SIG-M5 treated with dmso at 0.1 percent for 504 hours (cell line): ENCODE measurements around the gene MRPL49.
A peak's percentile ranks its signal among the peaks of the same experiment; 100 is the strongest.
"Not testable (repeated sequence)": the region's sequence is repeated elsewhere in the genome, so short reads cannot be mapped to it uniquely, and the experiment has no call there.

ENCODE experiments used
- DNase-seq: peaks from one replicate; lab custom pipeline; 2025; ENCODE audit not compliant: unreplicated experiment; lab: John Stamatoyannopoulos, UW

MRPL49 gene

DNA sequence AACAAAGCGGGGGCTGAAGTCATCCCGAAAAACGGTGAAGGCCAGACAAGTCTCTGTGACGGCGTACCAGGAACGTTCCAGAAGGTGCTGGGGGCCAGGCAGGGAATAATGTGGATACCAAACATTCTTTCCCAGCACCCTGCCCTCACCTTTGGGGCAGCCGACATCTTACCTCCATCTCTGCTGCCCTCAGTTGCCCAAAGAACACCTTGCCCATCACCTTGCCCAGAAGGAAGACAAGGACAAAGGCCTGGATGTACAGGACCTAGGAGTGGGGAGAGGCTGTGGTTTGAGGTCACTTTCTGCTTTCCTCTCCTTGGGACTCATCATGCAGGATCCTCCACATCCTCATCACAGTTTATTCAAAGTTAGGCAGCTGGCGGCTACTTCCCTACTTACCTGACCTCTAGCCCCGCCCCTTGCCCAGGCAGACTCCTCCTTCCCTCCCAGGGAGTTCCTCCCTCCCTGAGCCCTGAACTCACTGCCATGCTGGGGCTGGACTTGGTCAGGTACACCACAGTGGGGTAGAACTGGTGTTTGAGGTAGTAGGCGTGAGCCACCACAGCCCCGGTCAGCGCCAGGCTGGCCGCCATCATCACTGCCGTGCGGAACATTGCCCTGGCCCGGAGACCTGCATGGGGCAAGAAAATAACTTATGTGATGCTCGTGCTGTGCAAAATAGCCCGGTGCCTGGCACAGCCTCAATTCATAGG, 11.0 kb downstream of the MRPL49 start:
- peak; percentile 75 for DNase-seq

DNA sequence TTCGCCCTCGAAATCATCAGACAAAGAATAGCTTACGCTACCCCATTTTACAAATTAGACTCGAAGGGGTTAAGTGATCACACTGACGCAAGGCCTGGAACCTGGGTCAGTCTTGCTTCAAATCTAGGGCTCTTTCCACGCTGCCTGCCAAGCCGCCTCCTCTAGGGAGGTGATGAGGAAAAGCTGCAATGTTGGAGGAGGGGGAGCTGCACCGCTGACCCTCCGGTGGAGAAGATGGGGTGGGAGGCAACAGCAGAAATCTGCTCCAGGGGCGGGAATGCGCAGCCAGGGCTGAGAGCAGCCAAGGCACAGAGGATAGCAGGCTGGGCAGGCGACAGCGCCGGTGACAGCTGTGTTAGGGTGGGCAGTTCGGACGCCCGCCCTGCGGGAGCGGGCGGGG, 11.6 kb downstream of the MRPL49 start:
- no peak for DNase-seq

DNA sequence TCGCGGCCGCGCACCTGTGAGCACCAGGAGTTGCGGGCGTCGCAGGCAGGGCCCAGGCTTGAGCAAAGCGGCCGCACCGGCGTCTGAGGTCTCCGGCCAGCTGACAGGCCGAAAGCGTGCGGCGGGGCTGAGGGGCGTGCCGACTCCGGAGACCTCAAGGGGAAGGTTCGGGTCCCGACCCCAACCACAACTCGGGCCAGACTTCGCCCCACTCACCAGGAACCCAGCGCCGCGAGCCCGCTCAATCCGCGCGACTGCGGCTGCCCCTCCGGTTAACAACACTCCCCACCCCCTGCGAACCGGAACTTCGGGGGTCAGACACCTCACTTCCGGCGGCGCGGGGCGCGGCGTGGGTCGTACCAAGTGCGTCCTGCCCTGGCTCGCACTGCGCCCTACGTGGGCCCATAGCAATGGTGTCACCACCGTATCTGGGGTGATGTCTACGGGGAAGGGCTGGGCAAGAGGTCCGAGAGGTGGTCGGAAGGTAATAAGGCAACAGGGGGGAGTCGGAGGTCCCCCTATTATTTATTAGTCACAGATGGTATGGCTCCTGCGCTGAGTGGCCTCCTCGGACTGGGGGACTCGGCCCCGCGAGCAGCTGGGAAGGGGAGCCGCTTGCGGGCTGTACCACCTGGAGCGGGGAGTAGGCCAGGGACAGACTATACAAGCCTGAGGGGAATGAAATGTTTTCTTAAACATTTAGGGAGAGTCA, 12.3 kb downstream of the MRPL49 start, which contains the start of gene SYVN1:
Gene SYVN1 (minus strand): TSS at position 280 of the 712 bp plus-strand sequence. CDS start 918 bp downstream, outside the sequence.
- peak; percentile 89 for DNase-seq

DNA sequence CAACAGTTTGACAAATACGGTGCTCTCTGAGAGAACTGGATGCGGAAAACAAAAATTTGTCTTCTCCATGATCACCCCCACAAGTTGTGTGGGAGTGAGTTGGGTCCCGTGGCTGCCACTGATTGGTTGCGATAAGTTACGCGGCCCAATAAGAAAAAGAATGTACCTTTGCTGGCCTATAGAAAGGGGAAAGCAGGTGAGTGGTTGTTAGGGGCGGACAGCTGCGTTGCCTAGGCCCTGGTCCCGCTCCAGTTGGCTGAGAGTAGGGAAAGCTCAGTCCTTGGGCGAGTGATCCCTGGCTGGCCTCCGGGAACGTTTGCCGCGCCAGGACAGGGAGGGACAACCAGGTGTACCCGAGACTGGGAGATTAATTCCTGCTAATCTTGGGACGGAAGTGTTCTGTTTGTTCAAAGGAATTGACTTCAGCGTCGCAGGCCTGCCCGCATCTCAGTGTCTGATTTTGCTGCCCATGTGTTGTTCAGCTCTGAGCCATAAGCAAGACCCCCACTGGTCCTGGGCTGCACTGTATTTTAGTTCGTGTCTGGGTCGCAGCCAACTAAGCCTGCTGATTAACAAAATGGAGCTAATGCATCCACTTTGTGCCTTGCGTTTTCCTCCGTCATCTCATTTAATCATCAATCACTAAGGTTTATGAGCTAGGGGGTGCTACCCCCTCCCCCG, 13.0 kb downstream of the MRPL49 start:
- DNase-seq: peak; percentile 98

DNA sequence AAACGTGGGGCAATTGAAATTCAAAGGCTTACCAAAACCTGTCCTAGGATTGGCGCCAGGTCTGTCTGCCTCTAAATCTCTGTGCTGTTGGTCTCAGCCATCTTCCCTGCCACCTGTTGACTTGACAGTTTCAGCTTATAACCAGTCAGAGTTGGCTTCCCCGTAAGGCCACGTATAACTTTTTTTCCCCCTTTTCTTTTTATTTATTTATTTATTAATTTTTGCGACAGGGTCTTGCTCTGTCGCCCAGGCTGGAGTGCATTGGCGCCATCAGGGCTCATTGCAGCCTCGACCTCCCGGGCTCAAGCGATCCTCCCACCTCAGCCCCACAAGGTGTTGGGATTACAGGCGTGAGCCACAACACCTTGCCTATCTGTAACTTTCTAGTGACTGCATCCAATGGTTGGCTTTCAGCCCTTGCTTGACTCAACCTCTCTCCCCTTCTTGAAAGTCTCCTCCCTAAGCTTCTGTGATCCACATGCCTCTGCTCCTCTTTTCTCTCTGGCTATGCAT, 13.6 kb downstream of the MRPL49 start:
- DNase-seq: no peak

DNA sequence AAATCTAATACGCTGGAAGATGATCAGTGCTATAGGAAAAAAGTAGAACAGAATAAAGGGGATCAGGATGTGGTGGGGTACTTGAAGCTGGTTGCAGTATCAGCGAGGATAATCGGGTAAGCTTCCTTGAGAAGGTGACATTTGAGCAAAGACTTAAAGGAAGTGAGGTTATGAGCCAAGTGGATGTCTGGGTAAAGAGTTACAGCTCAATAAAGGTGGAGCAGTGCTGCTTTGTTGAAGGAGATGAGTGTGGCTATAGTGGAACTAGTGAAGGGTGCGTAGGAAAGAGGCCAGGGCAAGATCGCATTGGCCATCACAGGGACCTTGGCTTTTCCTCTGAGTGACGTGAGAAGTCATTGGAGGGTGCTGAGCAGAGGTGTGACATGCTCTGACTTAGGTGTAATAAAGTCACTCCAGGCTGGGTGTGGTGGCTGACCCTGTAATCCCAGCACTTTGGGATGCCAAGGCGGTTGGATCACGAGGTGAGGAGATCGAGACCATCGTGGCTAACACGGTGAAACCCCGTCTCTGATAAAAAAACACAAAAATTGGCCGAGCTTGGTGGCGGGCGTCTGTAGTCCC, 14.5 kb downstream of the MRPL49 start:
- no peak for DNase-seq

DNA sequence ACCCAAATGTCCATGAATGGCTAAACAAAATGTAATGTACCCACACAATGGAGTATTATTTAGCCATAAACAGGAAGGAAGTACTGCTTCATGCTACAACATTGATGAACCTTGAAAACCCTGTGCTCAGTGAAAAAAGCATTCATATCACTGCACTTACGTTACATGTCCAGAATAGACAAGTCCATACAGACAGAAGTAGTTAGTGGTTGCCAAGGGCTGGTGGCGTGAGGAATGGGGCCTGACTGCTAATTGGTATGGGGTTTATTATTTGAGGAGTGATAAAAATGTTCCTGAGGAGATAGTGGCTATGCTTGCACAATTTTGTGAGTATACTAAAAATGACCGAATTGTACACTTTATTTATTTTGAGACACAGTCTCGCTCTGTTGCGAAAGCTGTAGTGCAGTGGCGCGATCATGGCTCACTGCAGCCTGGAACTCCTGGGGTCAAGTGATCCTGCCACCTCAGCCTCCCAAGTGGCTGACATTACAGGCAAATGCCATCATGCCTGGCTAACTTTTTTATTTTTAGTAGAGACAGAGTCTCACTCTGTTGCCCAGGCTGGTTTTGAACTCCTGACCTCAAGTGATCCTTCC, 19.9 kb downstream of the MRPL49 start:
- no peak for DNase-seq

DNA sequence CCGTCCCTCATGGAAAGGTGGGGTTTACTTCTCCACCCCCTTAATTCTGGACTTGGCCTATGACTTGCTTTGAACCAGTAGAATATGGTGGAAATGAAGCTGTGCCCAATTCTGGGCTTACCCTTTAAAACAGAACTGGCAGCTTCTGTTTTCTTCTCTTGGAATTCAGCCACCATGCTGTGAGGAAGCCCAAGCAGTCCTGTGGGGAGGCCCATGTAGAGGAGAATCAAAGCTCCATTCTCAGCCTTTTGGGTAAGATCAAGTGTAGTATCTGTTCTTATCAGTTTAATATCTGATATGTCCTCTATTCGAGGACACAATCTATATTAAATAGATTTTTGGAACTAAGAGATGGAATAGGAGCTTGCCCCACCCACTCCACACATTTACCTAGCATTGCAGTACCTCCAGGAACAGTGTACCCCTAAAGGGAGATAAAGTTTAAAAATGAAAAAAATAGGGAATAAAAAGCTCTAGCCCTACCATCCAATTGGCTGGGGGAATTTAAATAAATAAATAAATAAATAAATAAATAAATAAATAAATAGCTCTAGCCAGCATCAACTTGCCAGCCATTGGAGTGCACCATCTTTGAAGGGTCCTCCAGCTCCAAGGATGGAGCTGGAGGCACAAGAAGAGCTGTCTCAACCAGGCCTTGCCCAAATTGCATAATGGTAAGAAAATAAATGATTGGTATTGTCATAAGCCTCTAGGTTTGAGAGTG, 25.4 kb downstream of the MRPL49 start:
- no peak for DNase-seq

DNA sequence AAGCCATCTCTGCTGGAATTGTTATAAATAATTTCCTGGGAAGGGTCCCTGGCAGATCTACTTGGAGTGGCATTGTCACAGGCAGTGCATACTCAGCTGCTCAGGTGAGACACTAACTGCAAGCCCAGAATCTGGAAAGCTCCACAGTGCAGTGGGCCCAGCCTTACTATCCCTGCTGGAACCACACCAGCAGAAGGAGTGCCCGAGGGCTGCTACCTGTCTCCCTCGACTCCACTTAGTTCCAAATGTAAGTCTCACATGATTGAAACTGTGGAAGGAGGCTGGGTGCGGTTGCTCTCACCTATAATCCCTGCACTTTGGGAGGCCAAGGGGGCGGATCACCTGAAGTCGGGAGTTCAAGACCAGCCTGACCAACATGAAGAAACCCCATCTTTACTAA, 26.5 kb downstream of the MRPL49 start:
- DNase-seq: no peak

DNA sequence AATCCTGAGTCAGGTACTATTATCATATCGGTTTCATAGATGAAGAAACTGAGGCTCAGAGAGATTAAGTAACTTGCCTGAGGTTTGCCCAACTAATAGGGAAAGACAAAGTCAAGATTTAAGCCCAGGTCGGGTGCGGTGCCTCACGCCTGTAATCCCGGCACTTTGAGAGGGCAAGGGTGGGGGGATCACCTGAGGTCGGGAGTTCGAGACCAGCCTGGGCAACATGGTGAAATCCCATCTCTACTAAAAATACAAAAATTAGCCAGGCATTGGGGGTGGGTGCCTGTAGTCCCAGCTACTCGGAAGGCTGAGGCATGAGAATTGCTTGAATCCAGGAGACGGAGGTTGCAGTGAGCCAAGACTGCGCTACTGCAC, 28.0 kb downstream of the MRPL49 start:
- not testable (repeated sequence) for DNase-seq

DNA sequence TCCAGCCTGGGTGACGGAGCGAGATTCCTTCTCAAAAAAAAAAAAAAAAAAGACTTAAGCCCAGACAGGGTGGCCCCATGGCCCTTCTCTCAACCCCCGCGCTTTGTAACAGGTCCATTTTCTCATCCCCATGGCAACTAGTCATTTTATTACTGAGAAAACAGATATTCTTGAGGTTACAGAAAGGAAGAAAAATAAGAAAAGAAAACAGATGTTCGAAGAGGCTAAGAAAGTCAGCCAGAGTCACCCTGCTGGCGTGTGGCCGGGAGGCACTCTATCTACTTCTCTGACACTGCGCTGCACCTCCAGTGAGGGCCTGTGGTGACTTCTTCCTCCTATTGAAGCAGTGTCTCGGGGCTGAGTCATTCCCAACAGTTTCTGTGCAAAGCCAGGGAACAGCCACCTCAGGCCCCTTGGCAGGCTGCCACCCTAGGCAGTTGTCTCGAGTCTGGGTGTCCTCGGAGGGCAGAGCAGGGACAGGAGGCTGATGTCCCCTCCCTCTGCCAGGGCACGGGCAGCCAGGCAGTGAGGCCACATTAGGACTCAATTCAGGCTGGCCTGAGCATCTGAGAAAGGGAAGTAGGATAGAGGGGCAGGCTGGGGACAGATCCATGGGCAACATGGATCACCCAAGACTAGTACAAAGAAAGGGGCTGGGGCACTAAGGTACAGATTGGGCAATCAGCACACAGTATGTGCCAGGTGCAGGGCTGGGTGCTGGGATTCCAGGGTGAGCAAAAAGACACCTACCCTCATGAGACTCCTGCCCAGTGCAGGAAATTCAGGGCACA, 28.6 kb downstream of the MRPL49 start:
- peak; percentile 88 for DNase-seq

DNA sequence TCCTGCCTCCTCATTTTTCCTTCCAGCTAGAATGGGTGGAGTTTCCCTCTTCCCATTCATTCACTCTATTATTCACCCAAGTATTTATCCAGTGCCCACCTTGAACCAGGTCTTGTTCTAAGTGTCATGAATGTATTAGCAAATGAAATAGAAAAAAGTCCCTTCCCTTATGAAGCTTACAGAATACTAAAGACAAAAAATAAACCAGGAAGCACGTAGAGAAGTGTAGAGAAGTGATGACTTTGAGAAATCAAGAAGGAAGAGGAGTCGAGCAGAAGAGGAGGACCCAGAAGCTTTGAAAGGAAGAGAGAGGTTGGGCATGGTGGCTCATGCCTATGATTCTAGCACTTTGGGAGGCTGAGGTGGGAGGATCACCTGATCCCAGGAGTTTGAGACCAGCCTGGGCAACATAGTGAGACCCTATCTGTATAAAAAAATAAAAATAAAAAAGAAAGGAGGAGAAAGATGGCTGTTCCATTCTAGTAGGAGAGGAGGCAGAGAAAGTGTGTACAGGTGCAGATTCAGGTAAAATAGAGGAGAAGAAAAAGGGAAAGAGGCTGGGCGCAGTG, 29.3 kb downstream of the MRPL49 start:
- DNase-seq: no peak

DNA sequence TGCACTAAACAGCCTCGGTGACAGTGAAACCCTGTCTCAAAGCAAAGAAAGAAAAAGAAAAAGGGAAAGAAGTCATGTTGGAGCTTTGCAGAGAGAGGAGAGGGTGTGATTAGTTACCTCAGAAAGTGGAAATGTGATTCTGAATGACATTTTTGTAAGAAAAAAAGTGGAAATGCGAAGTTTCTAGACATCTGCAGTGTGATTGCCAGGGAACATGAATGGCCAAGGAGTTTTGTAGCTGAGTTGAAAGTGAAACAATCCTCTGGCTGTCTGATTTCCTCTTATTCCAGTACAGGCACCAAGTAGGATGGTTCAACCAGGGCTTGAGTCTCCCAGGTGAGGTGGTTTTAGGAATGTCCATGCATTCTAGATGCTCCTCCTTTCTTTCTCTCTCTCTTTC, 30.0 kb downstream of the MRPL49 start:
- peak; percentile 28 for DNase-seq

DNA sequence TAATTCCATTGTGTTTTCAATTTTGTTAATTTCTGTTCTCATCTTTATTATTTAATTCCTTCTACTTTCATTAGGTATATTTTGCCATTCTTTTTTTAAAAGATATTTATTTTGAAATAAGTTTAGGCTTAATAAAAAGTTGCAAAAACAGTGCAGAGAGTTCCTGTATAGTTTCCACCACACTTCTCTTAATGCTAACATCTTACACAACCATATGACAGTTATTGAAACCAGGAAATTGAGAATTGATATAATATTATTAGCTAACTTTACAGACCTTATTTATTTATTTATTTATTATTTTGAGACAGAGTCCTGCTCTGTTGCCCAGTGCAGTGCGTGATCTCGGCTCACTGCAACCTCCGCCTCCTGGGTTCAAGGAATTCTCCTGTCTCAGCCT, 34.1 kb downstream of the MRPL49 start:
- DNase-seq: no peak

DNA sequence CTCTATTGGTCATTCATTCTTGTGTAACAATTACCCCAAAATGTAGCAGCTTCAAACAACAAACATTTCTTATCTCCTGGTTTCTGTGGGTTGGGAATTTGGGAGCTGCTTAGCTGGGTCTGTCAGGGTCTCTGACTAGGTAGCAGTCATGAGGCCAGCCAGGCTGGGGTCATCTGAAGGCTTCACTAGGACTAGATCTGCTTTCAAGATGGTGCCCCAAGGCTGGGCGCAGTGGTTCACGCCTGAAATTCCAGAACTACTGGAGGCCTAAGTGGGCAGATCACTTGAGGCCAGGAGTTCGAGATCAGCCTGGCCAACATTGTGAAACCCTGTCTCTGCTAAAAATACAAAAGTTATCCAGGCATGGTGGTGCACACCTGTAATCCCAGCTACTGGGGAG, 34.8 kb downstream of the MRPL49 start:
- DNase-seq: no peak

DNA sequence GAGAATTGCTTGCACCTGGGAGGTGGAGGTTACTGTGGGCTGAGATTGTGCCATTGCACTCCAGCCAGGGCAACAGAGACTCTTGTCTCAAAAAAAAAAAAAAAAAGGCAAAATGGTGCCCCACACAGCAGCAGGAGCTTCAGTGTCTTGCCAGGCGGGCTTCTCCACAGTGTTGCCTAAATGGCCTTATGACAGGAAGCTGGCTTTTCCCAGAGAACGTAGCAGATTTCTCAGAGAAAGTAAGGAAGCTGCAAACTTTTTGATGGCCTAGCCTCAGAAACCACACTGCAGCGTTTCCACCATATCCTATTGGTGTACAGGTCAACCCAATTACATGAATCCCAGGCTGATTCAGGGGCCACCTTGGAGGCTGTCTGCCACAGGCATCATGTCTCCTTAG, 35.2 kb downstream of the MRPL49 start:
- no peak for DNase-seq

DNA sequence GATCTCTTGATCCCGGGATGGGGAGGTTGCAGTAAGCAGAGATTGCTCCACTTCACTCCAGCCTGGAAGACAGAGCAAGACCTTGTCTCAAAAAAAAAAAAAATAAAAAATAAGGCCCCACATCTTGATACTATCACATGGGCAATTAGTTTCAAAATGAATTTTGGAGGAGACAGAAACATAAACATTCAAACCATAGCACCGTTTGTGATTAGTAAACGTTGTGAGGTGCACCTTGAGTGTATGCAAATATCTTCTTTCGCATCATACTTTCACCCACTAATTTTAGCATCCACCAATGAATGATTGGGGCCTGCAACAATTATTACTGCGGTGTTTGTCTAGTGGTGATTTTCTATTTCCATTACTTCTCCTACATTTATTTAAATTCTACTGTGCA, 36.9 kb downstream of the MRPL49 start:
- no peak for DNase-seq

DNA sequence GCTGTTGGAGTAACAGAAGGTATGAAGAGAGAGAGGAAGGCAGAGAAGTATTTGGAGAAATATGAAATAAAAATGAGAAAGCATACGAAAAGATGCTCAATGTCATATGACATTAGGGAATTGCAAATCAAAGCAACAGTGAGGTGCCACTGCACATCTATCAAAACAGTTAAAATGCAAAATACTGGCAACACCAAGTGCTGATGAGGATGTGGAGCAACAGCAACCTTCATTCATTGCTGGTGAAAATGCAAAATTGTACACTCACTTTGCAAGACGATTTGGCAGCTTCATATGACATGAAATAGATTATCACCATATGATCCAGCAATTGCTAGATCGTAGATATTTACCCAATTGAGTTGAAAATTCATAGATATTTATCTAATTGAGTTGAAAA, 38.5 kb downstream of the MRPL49 start:
- no peak for DNase-seq

DNA sequence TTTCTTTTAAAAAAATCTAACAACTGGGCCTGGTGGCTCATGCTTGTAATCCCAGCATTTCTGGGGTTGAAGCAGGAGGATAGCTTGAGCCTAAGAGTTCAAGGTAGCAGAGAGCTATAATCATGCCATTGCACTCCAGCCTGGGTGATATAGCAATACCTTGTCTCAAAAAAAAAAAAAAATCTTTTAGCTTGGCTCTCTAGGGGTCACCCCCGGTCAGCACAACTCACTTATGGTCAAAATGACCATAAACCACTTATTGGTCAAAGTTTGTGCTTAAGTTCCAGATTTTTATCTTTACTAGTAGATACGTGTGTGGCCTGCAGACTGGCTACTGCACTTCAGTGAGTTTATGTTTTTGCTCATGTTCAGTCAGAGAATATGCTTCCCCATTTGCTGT, 41.6 kb downstream of the MRPL49 start:
- DNase-seq: no peak
